NCI-H748 treated with DMSO at 0.1 percent for 48 hours (cell line): Measurements from ENCODE around the gene ATP6V0A4.
A peak's percentile ranks its signal among the peaks of the same experiment; 100 is the strongest.
"Not testable (repeated sequence)": the region's sequence is repeated elsewhere in the genome, so short reads cannot be mapped to it uniquely, and the experiment has no call there.

Experiments
- DNase-seq: peaks from one replicate; lab custom pipeline; 2025; lab: John Stamatoyannopoulos, UW

Gene ATP6V0A4

GRCh38 chr7:138797715-138798320, at the start of gene ATP6V0A4, which contains the start of gene TMEM213:
ATP6V0A4 (minus strand) TSS chr7:138798196; CDS start chr7:138771247, 26,949 bp downstream.
TMEM213 (plus strand) TSS chr7:138797994; CDS start chr7:138798105, 111 bp downstream.
- no peak for DNase-seq

- DNase-seq, result no peak
Observed at GRCh38 chr7:138845711-138846110, 47.7 kb upstream of the ATP6V0A4 start.

- no peak for DNase-seq
Observed at GRCh38 chr7:138843632-138844580, 45.9 kb upstream of the ATP6V0A4 start.

GRCh38 chr7:138842111-138842510, 44.1 kb upstream of the ATP6V0A4 start:
- no peak for DNase-seq

- DNase-seq, result peak; percentile 19
Observed at GRCh38 chr7:138838166-138838565, 40.2 kb upstream of the ATP6V0A4 start.

GRCh38 chr7:138837627-138838026, 39.6 kb upstream of the ATP6V0A4 start:
- peak; percentile 82 for DNase-seq

GRCh38 chr7:138835087-138835486, 37.1 kb upstream of the ATP6V0A4 start:
- DNase-seq, result no peak

GRCh38 chr7:138834583-138834982, 36.6 kb upstream of the ATP6V0A4 start:
- no peak for DNase-seq

GRCh38 chr7:138833596-138833995, 35.6 kb upstream of the ATP6V0A4 start:
- DNase-seq, result no peak

GRCh38 chr7:138832966-138833365, 35.0 kb upstream of the ATP6V0A4 start:
- no peak for DNase-seq

GRCh38 chr7:138829335-138829734, 31.3 kb upstream of the ATP6V0A4 start:
- no peak for DNase-seq

- DNase-seq, result no peak
Observed at GRCh38 chr7:138828302-138828701, 30.3 kb upstream of the ATP6V0A4 start.

GRCh38 chr7:138825049-138825721, 27.2 kb upstream of the ATP6V0A4 start:
- no peak for DNase-seq

GRCh38 chr7:138822867-138823535, 25.0 kb upstream of the ATP6V0A4 start:
- no peak for DNase-seq

GRCh38 chr7:138821912-138822311, 23.9 kb upstream of the ATP6V0A4 start:
- no peak for DNase-seq

GRCh38 chr7:138819625-138820024, 21.6 kb upstream of the ATP6V0A4 start:
- DNase-seq, result no peak

GRCh38 chr7:138816650-138817049, 18.7 kb upstream of the ATP6V0A4 start:
- DNase-seq, result no peak

GRCh38 chr7:138814816-138815332, 16.9 kb upstream of the ATP6V0A4 start:
- no peak for DNase-seq

- no peak for DNase-seq
Observed at GRCh38 chr7:138813945-138814344, 15.9 kb upstream of the ATP6V0A4 start.

- not testable (repeated sequence) for DNase-seq
Observed at GRCh38 chr7:138811327-138811726, 13.3 kb upstream of the ATP6V0A4 start.

GRCh38 chr7:138809346-138809745, 11.3 kb upstream of the ATP6V0A4 start:
- no peak for DNase-seq

GRCh38 chr7:138804618-138805017, 6.6 kb upstream of the ATP6V0A4 start:
- no peak for DNase-seq
